Astrocyte (in vitro differentiated cells and primary cell): ENCODE measurements around the gene KCNJ18. TPM values are rescaled to one million over a fixed set of nuclear protein-coding genes. Genes with fewer than 3 reads are reported as not detected.
"Not testable (repeated sequence)": the region's sequence is repeated elsewhere in the genome, so short reads cannot be mapped to it uniquely, and the experiment has no call there.

ENCODE experiments used
- DNase-seq: peaks from one replicate; pipeline ENCODE4 v3.0.0-alpha.2; 2010; ENCODE audit warnings: low read depth
- FAIRE-seq: peaks from 2 replicates; lab custom pipeline; 2011; peaks lifted over from hg19 to GRCh38; lab: Jason Lieb, UNC
- H2AFZ ChIP-seq: 2 replicates; pipeline ENCODE4 v1.6.0; 2012; ENCODE audit warnings: low read depth, low read length, inconsistent platforms
- H3K27ac ChIP-seq: 2 replicates; pipeline ENCODE4 v1.5.1; 2011; ENCODE audit warnings: low read depth, low read length, inconsistent platforms
- H3K27me3 ChIP-seq: 2 replicates; pipeline ENCODE4 v1.6.0; 2011; ENCODE audit warnings: low read length, inconsistent platforms; ENCODE audit not compliant: insufficient read depth
- H3K36me3 ChIP-seq: 2 replicates; pipeline ENCODE4 v1.5.1; 2011; ENCODE audit warnings: low read length, inconsistent platforms; ENCODE audit not compliant: insufficient read depth
- H3K4me1 ChIP-seq: 2 replicates; pipeline ENCODE4 v1.5.1; 2011; ENCODE audit warnings: low read length, inconsistent platforms; ENCODE audit not compliant: insufficient read depth
- H3K4me2 ChIP-seq: 2 replicates; pipeline ENCODE4 v1.6.0; 2012; ENCODE audit warnings: low read length, inconsistent platforms
- H3K4me3 ChIP-seq: 2 replicates; pipeline ENCODE4 v1.5.1; 2011; ENCODE audit warnings: low read depth, mild to moderate bottlenecking, low read length, inconsistent platforms; ENCODE audit not compliant: insufficient read depth
- H3K79me2 ChIP-seq: 2 replicates; pipeline ENCODE4 v1.6.0; 2012; ENCODE audit warnings: mild to moderate bottlenecking, low read length, inconsistent platforms; ENCODE audit not compliant: insufficient read depth
- H3K9ac ChIP-seq: 2 replicates; pipeline ENCODE4 v1.6.0; 2012; ENCODE audit warnings: mild to moderate bottlenecking, low read length, inconsistent platforms
- H3K9me3 ChIP-seq: 2 replicates; pipeline ENCODE4 v1.5.1; 2012; ENCODE audit warnings: low read depth, mild to moderate bottlenecking, low read length, inconsistent platforms; ENCODE audit not compliant: insufficient read depth
- H4K20me1 ChIP-seq: 2 replicates; pipeline ENCODE4 v1.6.0; 2012; ENCODE audit warnings: low read length, inconsistent platforms; ENCODE audit not compliant: insufficient read depth
- H3K27ac Mint-ChIP-seq: one replicate; pipeline ENCODE4 v1.8.0; 2021; ENCODE audit warnings: mild to moderate bottlenecking, mixed read lengths; ENCODE audit not compliant: unreplicated experiment
- H3K27me3 Mint-ChIP-seq: one replicate; pipeline ENCODE4 v1.8.0; 2021; ENCODE audit warnings: low read depth, mixed read lengths; ENCODE audit not compliant: unreplicated experiment
- H3K36me3 Mint-ChIP-seq: one replicate; pipeline ENCODE4 v1.8.0; 2021; ENCODE audit warnings: low read depth, mixed read lengths; ENCODE audit not compliant: unreplicated experiment
- H3K4me1 Mint-ChIP-seq: one replicate; pipeline ENCODE4 v1.8.0; 2021; ENCODE audit warnings: low read depth, mixed read lengths; ENCODE audit not compliant: unreplicated experiment
- H3K4me3 Mint-ChIP-seq: one replicate; pipeline ENCODE4 v1.8.0; 2021; ENCODE audit warnings: mild to moderate bottlenecking, moderate library complexity, mixed read lengths; ENCODE audit not compliant: unreplicated experiment
- H3K9me3 Mint-ChIP-seq: one replicate; pipeline ENCODE4 v1.8.0; 2021; ENCODE audit warnings: mild to moderate bottlenecking, mixed read lengths; ENCODE audit not compliant: unreplicated experiment
- CTCF ChIP-seq: IDR thresholded peaks from 2 replicates; pipeline ENCODE4 v1.5.1; 2011; ENCODE audit warnings: low read depth, mild to moderate bottlenecking, inconsistent platforms, low read length, moderate library complexity; ENCODE audit not compliant: insufficient read depth
- EZH2 ChIP-seq: IDR thresholded peaks from 2 replicates; pipeline ENCODE4 v1.6.1; 2012; ENCODE audit warnings: mild to moderate bottlenecking, low read length, inconsistent platforms; ENCODE audit not compliant: insufficient read depth
- total RNA-seq: library from RNA; stranded (reverse); gene quantifications from 2 replicates; pipeline ENCODE4 v1.2.1, GENCODE V29; 2021

KCNJ18 gene
- total RNA-seq, 1 donor from 2014 or later: not detected

GRCh38 chr17:21703891-21704872 is 11.9 kb downstream of the KCNJ18 start:
- not testable (repeated sequence) for H3K79me2 ChIP-seq, H3K27me3 ChIP-seq, H3K27ac ChIP-seq, H3K9ac ChIP-seq, H4K20me1 ChIP-seq, H3K9me3 ChIP-seq, H2AFZ ChIP-seq, FAIRE-seq, H3K4me3 Mint-ChIP-seq, DNase-seq, H3K4me1 Mint-ChIP-seq, H3K27ac Mint-ChIP-seq, H3K4me3 ChIP-seq, H3K4me1 ChIP-seq, H3K36me3 ChIP-seq, H3K4me2 ChIP-seq, H3K36me3 Mint-ChIP-seq, H3K27me3 Mint-ChIP-seq
- H3K9me3 Mint-ChIP-seq: peaks cover 11% of the 10 kb centered on the region

- H3K27me3 Mint-ChIP-seq: no peaks in the 10 kb centered on the region
- H3K9me3 ChIP-seq: peaks cover 3% of the 10 kb centered on the region
- H3K4me3 ChIP-seq: no peak overlapping the region
- H3K4me1 ChIP-seq: no peaks in the 10 kb centered on the region
- no peaks in the 10 kb centered on the region for H4K20me1 ChIP-seq
- no peak overlapping the region for H2AFZ ChIP-seq
- no peak overlapping the region for H3K9ac ChIP-seq
- TF ChIP-seq CTCF: no peak
- no peak for TF ChIP-seq EZH2
- H3K36me3 Mint-ChIP-seq: no peaks in the 10 kb centered on the region
- H3K36me3 ChIP-seq: no peaks in the 10 kb centered on the region
- no peak overlapping the region for H3K27ac ChIP-seq
- DNase-seq (no peak), FAIRE-seq (no peak)
- no peaks in the 10 kb centered on the region for H3K27me3 ChIP-seq
- H3K4me3 Mint-ChIP-seq: no peak overlapping the region
- peaks cover 11% of the 10 kb centered on the region for H3K9me3 Mint-ChIP-seq
- H3K4me1 Mint-ChIP-seq: no peaks in the 10 kb centered on the region
- no peaks in the 10 kb centered on the region for H3K79me2 ChIP-seq
- H3K27ac Mint-ChIP-seq: no peak overlapping the region
- no peak overlapping the region for H3K4me2 ChIP-seq
Observed at GRCh38 chr17:21705021-21705601, 12.8 kb downstream of the KCNJ18 start.

- H3K27ac ChIP-seq, H3K9ac ChIP-seq, FAIRE-seq, H3K36me3 ChIP-seq, H2AFZ ChIP-seq, H3K27me3 ChIP-seq, DNase-seq, H3K27me3 Mint-ChIP-seq, H3K9me3 ChIP-seq, H3K36me3 Mint-ChIP-seq, H3K79me2 ChIP-seq, H3K4me1 Mint-ChIP-seq, H3K4me1 ChIP-seq, H3K4me3 ChIP-seq, H4K20me1 ChIP-seq, H3K4me2 ChIP-seq, H3K27ac Mint-ChIP-seq, H3K4me3 Mint-ChIP-seq: not testable (repeated sequence)
- H3K9me3 Mint-ChIP-seq: peaks cover 11% of the 10 kb centered on the region
Observed at GRCh38 chr17:21705746-21706145, 13.4 kb downstream of the KCNJ18 start.

- not testable (repeated sequence) for H3K4me2 ChIP-seq, H3K9me3 ChIP-seq, H3K4me3 Mint-ChIP-seq, DNase-seq, H3K4me1 Mint-ChIP-seq, H3K36me3 Mint-ChIP-seq, H3K27ac ChIP-seq, H3K79me2 ChIP-seq, FAIRE-seq, H3K27ac Mint-ChIP-seq, H3K27me3 ChIP-seq, H3K36me3 ChIP-seq, H4K20me1 ChIP-seq, H2AFZ ChIP-seq, H3K9ac ChIP-seq, H3K4me1 ChIP-seq, H3K4me3 ChIP-seq, H3K27me3 Mint-ChIP-seq
- peaks cover 11% of the 10 kb centered on the region for H3K9me3 Mint-ChIP-seq
Observed at GRCh38 chr17:21706546-21706945, 14.2 kb downstream of the KCNJ18 start.

- not testable (repeated sequence) for H3K27me3 ChIP-seq, H3K27ac Mint-ChIP-seq, H3K4me2 ChIP-seq, H3K36me3 Mint-ChIP-seq, H3K4me3 ChIP-seq, H3K4me3 Mint-ChIP-seq, H3K27ac ChIP-seq, H2AFZ ChIP-seq, H3K79me2 ChIP-seq, H3K4me1 ChIP-seq, H3K4me1 Mint-ChIP-seq, H3K9me3 ChIP-seq, H3K36me3 ChIP-seq, H4K20me1 ChIP-seq, DNase-seq, H3K9ac ChIP-seq, H3K27me3 Mint-ChIP-seq, FAIRE-seq
- peaks cover 11% of the 10 kb centered on the region for H3K9me3 Mint-ChIP-seq
Observed at GRCh38 chr17:21707131-21707530, 14.8 kb downstream of the KCNJ18 start.
